ENCODE results near the gene MTG2. TPM values are rescaled to one million over a fixed set of nuclear protein-coding genes. Genes with fewer than 3 reads are reported as not detected.

MTG2 gene
- total RNA-seq, 2 donors from 2014 or later: 39.3 to 57.9 TPM

DNA sequence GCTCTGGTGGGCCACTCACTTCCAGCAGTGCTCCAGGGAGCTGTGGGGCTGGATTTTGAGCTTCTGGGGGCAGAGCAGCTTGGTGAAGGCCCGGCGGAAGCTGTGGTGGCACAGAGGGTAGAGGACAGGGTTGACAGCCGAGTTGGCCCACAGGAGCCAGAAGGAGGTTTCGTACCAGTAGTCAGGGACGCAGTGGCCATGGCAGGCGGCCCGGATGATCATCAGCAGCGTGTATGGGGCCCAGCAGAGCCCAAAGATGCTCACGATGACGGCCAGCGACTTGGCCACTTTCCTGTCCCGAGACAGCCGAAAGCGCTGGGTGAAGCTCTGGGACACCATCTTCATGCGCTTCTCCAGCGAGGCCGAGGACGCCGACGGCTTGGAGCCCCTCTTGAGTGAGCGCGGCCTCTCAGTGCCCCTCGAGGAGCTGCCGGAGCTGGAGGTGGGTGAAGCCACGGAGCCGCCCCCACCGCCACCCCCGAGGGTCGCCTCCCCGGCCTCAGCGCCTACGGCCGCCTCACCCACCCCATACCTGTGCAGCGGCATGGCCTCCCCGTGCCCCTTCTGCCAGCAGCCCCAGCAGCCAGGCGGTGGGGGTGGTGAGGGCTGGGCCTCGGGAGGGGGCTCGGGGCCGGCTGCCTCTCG lies 33.3 kb downstream of the MTG2 start:
- no peak overlapping the region for H3K4me3 Mint-ChIP-seq
- H3K36me3 Mint-ChIP-seq: no peaks in the 10 kb centered on the region
- H3K27me3 Mint-ChIP-seq: peaks cover 4 to 12% of the 10 kb centered on the region in 2 donors
- no peaks in the 10 kb centered on the region for H3K9me3 Mint-ChIP-seq
- no peak overlapping the region for H3K27ac Mint-ChIP-seq
- no peak for ATAC-seq
- peaks cover 0 to 4% of the 10 kb centered on the region in 2 donors for H3K4me1 Mint-ChIP-seq (ENCODE audit: low read depth in 2 of 2)
- no peak for DNase-seq (ENCODE audit: low spot score)

DNA sequence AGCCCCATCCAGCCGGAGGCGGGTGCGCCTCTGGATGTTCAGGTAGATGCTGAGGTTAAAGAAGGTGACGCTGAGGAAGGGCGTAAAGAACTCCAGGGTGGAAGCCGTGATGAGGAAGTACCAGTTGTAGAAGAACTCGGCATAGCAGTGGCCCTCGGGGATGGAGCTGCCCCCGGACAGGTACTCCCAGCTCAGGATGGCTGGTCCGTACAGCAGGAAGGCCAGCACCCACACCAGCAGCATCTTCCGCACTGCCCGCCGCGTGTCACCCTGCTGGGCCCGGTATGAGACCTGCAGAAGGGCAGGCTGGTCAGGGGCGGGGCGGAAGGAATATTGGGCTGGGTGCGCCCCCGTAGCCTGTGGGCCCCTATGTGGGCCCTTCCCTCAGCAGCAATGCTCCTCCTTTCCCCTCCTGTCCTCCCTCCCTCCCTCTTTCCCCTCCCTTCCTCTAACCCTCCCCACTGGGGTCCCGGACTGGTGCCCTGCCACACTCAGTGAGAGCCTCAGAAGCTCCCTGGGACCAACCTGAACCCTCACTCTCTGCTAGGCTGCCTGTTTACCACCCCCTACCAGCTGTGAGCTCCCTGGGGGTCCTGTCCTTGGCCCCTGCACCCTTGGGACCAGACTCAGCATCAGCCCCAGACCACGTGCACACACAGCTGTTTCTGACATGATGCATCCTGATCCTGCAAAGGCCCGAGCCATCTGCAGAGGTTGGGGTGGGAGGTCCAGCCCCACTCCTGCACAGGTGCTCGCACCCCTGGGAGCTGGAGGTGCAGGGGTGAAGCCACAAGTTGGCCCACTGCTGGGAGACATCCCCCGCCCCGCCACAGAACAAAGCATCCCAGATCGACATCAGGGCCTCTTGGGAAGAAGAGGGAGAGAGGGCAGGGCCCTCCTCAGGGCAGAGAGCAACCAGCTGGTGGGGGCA lies 34.1 kb downstream of the MTG2 start:
- H3K27me3 Mint-ChIP-seq: peaks cover 9 to 15% of the 10 kb centered on the region in 2 donors
- peaks cover 0 to 5% of the 10 kb centered on the region in 2 donors for H3K4me1 Mint-ChIP-seq (ENCODE audit: low read depth in 2 of 2)
- ATAC-seq: no peak
- no peaks in the 10 kb centered on the region for H3K9me3 Mint-ChIP-seq
- H3K4me3 Mint-ChIP-seq: no peak overlapping the region
- H3K27ac Mint-ChIP-seq: no peak overlapping the region
- no peak for DNase-seq (ENCODE audit: low spot score)
- no peaks in the 10 kb centered on the region for H3K36me3 Mint-ChIP-seq

- Mint-ChIP-seq H3K36me3 (no peaks in the 10 kb centered on the region), H3K27me3 (peaks cover 9 to 18% of the 10 kb centered on the region in 2 donors), H3K4me1 (ENCODE audit: low read depth in 2 of 2) (peaks cover 0 to 5% of the 10 kb centered on the region in 2 donors), H3K9me3 (no peaks in the 10 kb centered on the region), H3K27ac (no peak overlapping the region), H3K4me3 (peak overlapping the region; percentile 15)
- DNase-seq (ENCODE audit: low spot score) (no peak), ATAC-seq (no peak)
Observed at GRCh38 chr20:62217913-62218773, 35.3 kb downstream of the MTG2 start.

DNA sequence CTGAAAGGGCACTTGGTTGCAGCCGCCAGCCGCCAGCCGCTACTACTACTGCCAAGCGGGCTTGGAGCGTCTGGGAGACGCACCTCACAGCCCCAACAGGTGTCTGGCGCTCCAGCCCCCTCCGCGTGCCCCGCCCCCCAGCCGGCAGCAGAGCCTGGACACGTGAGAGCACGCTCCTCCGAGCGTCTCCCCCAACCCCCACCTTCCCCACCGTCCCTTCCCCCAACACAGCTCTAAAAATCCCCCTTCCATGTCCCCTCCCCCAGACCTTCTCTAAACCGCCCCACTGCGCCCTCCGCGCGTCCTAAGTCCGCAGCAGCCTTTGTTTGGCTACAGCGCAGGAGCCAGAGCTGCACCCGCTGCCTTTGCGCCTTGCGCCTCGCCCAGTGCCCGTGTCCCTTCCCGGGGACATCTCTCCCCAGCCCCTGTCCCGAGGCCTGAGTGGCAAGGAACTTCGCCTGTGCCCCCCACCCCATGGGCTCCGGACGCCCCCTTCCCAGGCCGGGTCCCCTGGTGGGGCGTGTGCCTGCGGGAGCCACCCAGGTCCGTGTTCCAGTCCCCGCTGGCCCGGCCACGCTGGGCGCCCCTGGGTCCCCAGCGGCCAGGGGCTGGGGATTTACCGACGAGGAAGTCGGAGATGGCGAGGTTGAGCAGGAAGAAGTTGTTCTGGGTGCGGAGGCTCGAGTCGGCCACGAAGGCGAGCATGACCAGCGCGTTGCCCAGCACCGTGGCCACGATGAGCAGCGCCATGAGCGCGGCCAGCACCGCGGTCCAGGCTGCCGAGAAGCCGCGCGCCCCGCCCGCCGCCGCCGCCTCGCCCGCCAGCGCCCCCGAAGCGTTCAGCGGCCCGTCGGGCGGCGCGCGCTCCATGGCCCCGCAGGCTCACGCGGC lies 36.5 kb downstream of the MTG2 start:
- H3K9me3 Mint-ChIP-seq: no peaks in the 10 kb centered on the region
- ATAC-seq (peak in 1 of 2 donors; percentile 19), DNase-seq (ENCODE audit: low spot score) (no peak)
- peaks cover 10 to 20% of the 10 kb centered on the region in 2 donors for H3K27me3 Mint-ChIP-seq
- H3K27ac Mint-ChIP-seq: no peak overlapping the region
- peaks cover 0 to 5% of the 10 kb centered on the region in 2 donors for H3K4me1 Mint-ChIP-seq (ENCODE audit: low read depth in 2 of 2)
- H3K4me3 Mint-ChIP-seq: no peak overlapping the region
- H3K36me3 Mint-ChIP-seq: no peaks in the 10 kb centered on the region

- ATAC-seq (peak; percentile 75 to 85), DNase-seq (ENCODE audit: low spot score) (no peak)
- Mint-ChIP-seq H3K36me3 (no peaks in the 10 kb centered on the region), H3K27me3 (peaks cover 18 to 26% of the 10 kb centered on the region in 2 donors), H3K4me3 (no peak within 1 kb of the TSS), H3K27ac (no peak within 1 kb of the TSS), H3K4me1 (ENCODE audit: low read depth in 2 of 2) (peaks cover 0 to 5% of the 10 kb centered on the region in 2 donors), H3K9me3 (no peaks in the 10 kb centered on the region)
Observed at GRCh38 chr20:62219992-62220665, 37.3 kb downstream of the MTG2 start, which contains the start of gene HRH3. Gene HRH3, minus strand, starts transcription at chr20:62220278. Its CDS starts 308 bp downstream, at chr20:62219970.

DNA sequence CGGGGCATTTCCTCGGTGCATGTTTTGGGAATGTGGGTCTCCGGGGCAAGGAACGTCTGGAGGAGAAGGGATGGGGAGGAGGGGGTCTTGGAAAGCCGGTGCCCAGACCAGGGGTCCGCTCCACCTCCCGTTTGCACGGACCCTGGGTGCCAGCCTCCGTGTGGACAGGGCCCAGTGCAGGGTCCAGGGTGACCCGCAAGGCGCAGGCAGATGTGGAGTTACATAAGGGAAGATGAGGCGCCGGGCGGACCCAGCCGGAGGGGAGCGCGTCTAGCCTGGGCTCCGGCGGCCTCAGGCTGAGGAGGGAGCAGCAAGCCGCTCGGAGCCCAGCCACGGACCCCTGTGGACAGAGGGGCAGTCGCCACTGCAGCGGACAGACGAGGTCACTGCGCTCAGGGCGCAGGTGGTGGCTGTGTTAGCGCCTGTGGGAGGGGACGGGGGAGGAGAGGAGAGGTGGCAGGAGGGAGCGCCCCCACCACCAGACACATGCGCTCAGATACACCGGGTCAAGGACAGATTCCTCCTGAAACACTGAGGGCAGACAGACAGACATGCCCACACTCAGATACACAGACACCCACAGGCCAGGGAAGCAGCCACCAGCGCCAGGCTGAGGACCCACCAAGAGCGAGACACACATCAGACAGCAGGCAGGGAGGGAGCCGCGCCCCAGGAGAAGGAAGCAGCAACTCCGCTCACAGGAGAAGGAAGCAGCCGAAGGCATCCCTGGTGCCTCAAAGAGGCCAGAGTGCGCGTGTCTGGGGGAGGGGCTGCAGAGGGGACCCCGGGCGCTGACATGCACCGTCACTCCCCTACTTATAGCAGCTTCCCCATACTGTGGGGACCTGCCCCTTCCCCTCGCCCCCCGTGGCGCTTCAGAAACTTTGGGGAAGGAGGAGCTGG lies 38.1 kb downstream of the MTG2 start:
- H3K36me3 Mint-ChIP-seq: no peaks in the 10 kb centered on the region
- no peaks in the 10 kb centered on the region for H3K9me3 Mint-ChIP-seq
- no peak overlapping the region for H3K27ac Mint-ChIP-seq
- DNase-seq (ENCODE audit: low spot score): no peak
- no peak overlapping the region for H3K4me3 Mint-ChIP-seq
- no peak for ATAC-seq
- H3K27me3 Mint-ChIP-seq: peaks cover 19 to 23% of the 10 kb centered on the region in 2 donors
- H3K4me1 Mint-ChIP-seq (ENCODE audit: low read depth in 2 of 2): peaks cover 0 to 5% of the 10 kb centered on the region in 2 donors

- DNase-seq (ENCODE audit: low spot score) (no peak), ATAC-seq (no peak)
- Mint-ChIP-seq H3K27me3 (peaks cover 22 to 26% of the 10 kb centered on the region in 2 donors), H3K4me1 (ENCODE audit: low read depth in 2 of 2) (peaks cover 0 to 5% of the 10 kb centered on the region in 2 donors), H3K4me3 (no peak overlapping the region), H3K27ac (no peak overlapping the region), H3K9me3 (no peaks in the 10 kb centered on the region), H3K36me3 (no peaks in the 10 kb centered on the region)
Observed at GRCh38 chr20:62222266-62222850, 39.5 kb downstream of the MTG2 start.

DNA sequence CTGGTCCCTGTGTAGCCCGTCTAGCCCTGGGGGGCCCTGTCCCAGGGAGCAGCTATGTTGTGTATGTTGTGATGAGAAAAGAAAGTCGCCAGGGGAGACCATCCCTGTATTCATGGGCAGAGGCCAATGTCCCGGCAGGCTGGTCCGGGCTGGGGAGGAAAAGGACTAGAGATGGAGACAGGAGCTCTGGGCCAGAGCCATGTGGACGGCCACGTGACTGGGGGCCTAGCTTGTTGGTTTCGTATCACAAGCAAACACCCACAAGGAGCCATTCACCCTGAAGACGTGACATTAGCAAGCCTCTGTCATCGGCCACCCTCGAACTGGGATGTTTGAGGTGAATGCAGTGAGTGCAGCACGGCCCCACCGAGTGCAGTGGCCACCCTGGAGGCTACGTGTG lies 40.1 kb downstream of the MTG2 start:
- Mint-ChIP-seq H3K9me3 (no peaks in the 10 kb centered on the region), H3K36me3 (no peaks in the 10 kb centered on the region), H3K27ac (no peak overlapping the region), H3K4me1 (ENCODE audit: low read depth in 2 of 2) (peaks cover 0 to 5% of the 10 kb centered on the region in 2 donors), H3K27me3 (peaks cover 22 to 26% of the 10 kb centered on the region in 2 donors), H3K4me3 (no peak overlapping the region)
- DNase-seq (ENCODE audit: low spot score): no peak
- ATAC-seq: no peak

- Mint-ChIP-seq H3K9me3 (no peaks in the 10 kb centered on the region), H3K27ac (no peak overlapping the region), H3K27me3 (peaks cover 22 to 26% of the 10 kb centered on the region in 2 donors), H3K36me3 (no peaks in the 10 kb centered on the region), H3K4me1 (ENCODE audit: low read depth in 2 of 2) (peaks cover 0 to 5% of the 10 kb centered on the region in 2 donors), H3K4me3 (no peak overlapping the region)
- DNase-seq (ENCODE audit: low spot score): no peak
- no peak for ATAC-seq
Observed at GRCh38 chr20:62223571-62223970, 40.7 kb downstream of the MTG2 start.

- Mint-ChIP-seq H3K4me3 (no peak overlapping the region), H3K27ac (no peak overlapping the region), H3K9me3 (no peaks in the 10 kb centered on the region), H3K36me3 (no peaks in the 10 kb centered on the region), H3K27me3 (peaks cover 18 to 26% of the 10 kb centered on the region in 2 donors), H3K4me1 (ENCODE audit: low read depth in 2 of 2) (peaks cover 0 to 3% of the 10 kb centered on the region in 2 donors)
- DNase-seq (ENCODE audit: low spot score) (no peak), ATAC-seq (no peak)
Observed at GRCh38 chr20:62224113-62224855, 41.5 kb downstream of the MTG2 start.

GRCh38 chr20:62225026-62225425 lies 42.2 kb downstream of the MTG2 start:
- ATAC-seq: no peak
- Mint-ChIP-seq H3K36me3 (no peaks in the 10 kb centered on the region), H3K27me3 (peaks cover 18 to 26% of the 10 kb centered on the region in 2 donors), H3K4me3 (no peak overlapping the region), H3K27ac (no peak overlapping the region), H3K4me1 (ENCODE audit: low read depth in 2 of 2) (peaks cover 0 to 3% of the 10 kb centered on the region in 2 donors), H3K9me3 (no peaks in the 10 kb centered on the region)
- no peak for DNase-seq (ENCODE audit: low spot score)

Measured in natural killer cell treated with Interleukin-12 subunit alpha and Interleukin-12 subunit beta and Interleukin-15 and Interleukin-18, amount 100 ng/mL, for 72 hours (primary cell).